ENCODE measurements around the gene GALNTL6.

- TF ChIP-seq, protein P1, sequence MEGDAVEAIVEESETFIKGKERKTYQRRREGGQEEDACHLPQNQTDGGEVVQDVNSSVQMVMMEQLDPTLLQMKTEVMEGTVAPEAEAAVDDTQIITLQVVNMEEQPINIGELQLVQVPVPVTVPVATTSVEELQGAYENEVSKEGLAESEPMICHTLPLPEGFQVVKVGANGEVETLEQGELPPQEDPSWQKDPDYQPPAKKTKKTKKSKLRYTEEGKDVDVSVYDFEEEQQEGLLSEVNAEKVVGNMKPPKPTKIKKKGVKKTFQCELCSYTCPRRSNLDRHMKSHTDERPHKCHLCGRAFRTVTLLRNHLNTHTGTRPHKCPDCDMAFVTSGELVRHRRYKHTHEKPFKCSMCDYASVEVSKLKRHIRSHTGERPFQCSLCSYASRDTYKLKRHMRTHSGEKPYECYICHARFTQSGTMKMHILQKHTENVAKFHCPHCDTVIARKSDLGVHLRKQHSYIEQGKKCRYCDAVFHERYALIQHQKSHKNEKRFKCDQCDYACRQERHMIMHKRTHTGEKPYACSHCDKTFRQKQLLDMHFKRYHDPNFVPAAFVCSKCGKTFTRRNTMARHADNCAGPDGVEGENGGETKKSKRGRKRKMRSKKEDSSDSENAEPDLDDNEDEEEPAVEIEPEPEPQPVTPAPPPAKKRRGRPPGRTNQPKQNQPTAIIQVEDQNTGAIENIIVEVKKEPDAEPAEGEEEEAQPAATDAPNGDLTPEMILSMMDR (IDR thresholded peaks at IDR 0.05; ENCODE audit: poor library complexity, severe bottlenecking) = no peak
- TF ChIP-seq POLR2AphosphoS5 (IDR thresholded peaks at IDR 0.05) (no peak), REST (IDR thresholded peaks at IDR 0.05; ENCODE audit: borderline replicate concordance) (no peak), EP300 (conservative IDR thresholded peaks at IDR 0.05; ENCODE audit: poor library complexity, severe bottlenecking) (no peak)
Observed at GRCh38 chr4:172357006-172357540, 543.9 kb downstream of the GALNTL6 start.
